ENCODE measurements around the gene ECE1.
A peak's percentile ranks its signal among the peaks of the same experiment; 100 is the strongest.

ECE1 gene

DNA sequence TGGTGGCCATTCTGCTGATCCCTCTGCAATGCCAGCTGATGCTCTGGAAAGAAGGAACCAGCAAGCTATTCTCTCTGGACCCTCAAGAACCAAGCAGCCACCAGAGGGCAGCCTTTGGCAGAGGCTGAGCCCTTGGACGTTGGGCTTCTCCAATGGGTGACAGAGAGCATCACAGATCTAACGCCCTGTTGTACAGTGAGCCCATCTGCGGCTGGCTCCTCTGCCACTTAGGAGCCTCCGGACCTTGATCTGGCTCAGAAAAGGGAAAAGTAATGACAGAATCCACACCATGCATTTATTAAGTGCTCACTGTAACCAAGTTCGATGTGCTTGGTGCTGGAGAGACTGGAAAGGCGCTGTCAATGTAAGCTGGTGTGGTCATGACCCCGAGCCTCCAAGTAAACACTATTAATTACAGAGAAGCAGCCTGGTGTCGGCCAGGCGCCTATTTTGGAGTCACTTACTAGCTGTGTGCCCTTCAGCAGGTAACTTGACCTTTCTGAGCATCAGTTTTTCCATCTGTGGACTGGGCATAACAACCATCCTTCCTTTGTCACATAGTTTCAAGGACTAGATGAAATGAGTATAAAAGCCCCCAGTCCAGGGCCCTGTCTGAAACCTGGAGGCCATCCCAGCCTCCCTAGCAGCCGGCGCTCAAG, 34.9 kb downstream of the ECE1 start:
- DNase-seq (ENCODE audit: low spot score), result peak; percentile 90

DNA sequence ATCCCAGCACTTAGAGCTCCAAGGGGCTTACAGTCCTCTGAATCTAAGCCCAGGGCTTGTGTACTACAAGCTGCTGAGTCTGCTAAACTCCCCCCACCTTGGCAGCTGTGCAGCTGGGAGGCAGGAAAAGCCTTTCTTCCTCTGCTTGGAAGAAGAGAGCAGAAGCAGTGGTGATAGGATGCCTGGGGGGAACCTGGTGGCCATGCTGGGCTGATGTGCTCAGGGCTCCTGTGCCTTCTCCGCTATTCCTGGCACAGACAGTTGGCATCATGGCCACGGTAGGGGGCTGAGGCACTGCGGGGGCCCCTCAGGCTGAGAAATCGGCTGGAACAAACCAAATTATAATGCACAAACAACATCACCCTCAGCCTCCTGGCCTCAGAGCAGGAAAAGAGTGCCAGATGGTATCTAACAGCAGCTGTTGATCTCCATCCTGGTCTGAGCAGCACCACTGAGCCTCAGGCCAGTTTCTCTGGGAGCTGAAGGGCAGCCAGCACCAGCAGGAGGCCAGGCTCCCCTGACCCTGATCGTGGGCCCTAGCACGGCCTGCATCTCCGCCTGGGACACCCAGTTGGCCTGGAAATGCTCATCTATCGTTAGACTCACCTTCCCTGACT, 35.8 kb downstream of the ECE1 start:
- no peak overlapping the region for H3K4me3 ChIP-seq
- H3K27ac ChIP-seq, result peak overlapping the region; percentile 76 to 93
- TF ChIP-seq, protein P1, sequence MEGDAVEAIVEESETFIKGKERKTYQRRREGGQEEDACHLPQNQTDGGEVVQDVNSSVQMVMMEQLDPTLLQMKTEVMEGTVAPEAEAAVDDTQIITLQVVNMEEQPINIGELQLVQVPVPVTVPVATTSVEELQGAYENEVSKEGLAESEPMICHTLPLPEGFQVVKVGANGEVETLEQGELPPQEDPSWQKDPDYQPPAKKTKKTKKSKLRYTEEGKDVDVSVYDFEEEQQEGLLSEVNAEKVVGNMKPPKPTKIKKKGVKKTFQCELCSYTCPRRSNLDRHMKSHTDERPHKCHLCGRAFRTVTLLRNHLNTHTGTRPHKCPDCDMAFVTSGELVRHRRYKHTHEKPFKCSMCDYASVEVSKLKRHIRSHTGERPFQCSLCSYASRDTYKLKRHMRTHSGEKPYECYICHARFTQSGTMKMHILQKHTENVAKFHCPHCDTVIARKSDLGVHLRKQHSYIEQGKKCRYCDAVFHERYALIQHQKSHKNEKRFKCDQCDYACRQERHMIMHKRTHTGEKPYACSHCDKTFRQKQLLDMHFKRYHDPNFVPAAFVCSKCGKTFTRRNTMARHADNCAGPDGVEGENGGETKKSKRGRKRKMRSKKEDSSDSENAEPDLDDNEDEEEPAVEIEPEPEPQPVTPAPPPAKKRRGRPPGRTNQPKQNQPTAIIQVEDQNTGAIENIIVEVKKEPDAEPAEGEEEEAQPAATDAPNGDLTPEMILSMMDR (IDR thresholded peaks at IDR 0.05), result no peak
- DNase-seq (ENCODE audit: low spot score), result peak; percentile 79

More for the DNA sequence above, 34.9 kb downstream of the ECE1 start:
- no peak overlapping the region for H3K4me3 ChIP-seq
- peak overlapping the region; percentile 76 to 93 for H3K27ac ChIP-seq
- TF ChIP-seq, protein P1 (IDR thresholded peaks at IDR 0.05), result peak; percentile 76

DNA sequence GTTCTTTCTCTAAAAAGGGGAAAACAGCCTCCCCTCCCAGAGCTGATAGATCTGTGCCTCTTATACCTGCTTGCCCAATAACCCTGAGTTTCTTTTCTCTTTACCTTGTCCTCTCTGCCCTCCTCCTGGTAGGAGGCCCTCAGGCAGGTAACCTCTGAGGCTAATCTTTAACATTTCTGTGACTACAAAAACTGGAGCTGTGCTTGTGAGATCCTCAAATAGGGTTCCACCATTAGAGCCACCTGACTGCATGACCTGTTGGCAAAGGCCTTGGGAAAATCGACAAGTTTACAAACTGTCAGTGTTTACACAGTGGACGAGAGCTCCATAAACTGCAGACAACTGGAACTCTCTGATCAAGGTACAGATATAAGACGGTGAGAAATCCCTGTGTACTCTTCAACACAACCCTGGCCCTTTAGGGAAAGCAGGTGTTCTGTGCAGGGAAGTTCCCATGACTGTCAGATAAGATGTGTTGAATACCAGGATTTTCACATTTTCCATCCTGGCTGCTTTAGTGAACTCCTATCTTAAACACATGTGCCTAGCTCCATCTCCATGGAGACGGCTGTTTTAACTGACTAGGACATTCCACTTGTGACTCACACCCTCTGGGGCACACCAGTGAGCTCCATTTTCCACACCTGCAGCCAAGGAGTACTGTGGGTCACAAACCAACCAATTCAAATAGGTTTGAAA, 38.3 kb downstream of the ECE1 start:
- peak; percentile 92 for DNase-seq (ENCODE audit: low spot score)
- no peak overlapping the region for H3K4me3 ChIP-seq
- peak overlapping the region; percentile 86 to 93 for H3K27ac ChIP-seq
- TF ChIP-seq, protein P1 (IDR thresholded peaks at IDR 0.05), result no peak

DNA sequence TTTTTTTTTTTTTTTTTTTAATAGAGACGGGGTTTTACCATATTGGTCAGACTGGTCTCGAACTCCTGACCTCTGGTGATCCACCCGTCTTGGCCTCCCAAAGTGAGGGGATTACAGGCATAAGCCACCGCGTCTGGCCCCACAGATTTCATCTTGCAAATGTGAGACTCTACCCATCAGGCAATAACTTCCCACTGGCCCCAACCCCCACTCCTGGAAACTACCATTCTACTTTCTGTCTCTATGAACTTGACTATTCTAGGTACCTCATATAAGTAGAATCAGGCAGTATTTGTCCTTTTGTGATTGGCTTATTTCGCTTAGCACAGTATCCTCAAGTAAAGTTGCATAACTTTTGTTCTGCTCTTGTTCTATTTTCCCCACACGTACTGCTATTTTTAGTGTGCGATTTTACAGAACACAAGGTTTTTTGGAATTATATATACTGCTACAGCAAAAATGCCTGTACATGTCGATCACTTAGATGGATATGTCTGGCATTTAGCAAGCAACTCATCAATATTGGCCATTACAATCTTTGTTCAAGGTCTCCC, 40.2 kb downstream of the ECE1 start:
- no peak for DNase-seq (ENCODE audit: low spot score)
- peak overlapping the region; percentile 15 to 93 for H3K27ac ChIP-seq
- no peak overlapping the region for H3K4me3 ChIP-seq
- TF ChIP-seq, protein P1 (IDR thresholded peaks at IDR 0.05), result no peak

DNA sequence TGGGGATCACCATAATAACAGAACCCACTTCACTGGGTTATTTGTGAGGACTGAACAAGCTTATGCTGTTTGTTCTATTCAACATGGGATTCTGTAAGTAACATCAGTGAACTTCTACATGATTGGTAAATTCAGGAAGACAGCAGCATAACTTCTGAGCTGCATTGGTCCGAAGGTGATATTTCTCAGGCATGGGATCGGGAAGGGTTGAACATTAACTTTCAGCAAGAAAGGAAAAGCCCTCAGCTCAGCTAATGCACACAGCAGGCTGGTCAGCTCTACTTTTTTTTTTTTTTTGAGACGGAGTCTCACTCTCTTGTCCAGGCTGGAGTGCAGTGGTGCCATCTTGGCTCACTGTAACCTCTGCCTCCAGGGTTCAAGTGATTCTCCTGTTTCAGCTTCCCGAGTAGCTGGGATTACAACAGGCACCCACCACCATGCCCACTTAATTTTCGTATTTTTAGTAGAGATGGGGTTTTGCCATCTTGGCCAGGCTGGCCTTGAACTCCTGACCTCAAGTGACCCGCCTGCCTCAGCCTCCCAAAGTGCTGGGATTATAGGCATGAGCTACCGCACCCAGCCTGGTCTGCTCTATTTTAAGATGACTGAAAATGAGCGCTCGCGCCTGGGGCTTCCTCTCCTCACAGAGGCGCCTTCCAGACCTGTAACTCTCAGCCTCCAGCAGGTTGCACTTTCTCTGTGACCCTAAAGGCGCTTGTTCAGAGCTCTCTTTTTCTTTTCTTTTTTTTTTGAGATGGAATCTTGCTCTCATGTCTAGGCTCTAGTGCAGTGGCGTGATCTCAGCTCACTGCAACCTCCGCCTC, 42.2 kb downstream of the ECE1 start:
- H3K27ac ChIP-seq, result no peak overlapping the region
- DNase-seq (ENCODE audit: low spot score), result peak; percentile 66
- TF ChIP-seq, protein P1 (IDR thresholded peaks at IDR 0.05), result no peak
- H3K4me3 ChIP-seq, result no peak overlapping the region

DNA sequence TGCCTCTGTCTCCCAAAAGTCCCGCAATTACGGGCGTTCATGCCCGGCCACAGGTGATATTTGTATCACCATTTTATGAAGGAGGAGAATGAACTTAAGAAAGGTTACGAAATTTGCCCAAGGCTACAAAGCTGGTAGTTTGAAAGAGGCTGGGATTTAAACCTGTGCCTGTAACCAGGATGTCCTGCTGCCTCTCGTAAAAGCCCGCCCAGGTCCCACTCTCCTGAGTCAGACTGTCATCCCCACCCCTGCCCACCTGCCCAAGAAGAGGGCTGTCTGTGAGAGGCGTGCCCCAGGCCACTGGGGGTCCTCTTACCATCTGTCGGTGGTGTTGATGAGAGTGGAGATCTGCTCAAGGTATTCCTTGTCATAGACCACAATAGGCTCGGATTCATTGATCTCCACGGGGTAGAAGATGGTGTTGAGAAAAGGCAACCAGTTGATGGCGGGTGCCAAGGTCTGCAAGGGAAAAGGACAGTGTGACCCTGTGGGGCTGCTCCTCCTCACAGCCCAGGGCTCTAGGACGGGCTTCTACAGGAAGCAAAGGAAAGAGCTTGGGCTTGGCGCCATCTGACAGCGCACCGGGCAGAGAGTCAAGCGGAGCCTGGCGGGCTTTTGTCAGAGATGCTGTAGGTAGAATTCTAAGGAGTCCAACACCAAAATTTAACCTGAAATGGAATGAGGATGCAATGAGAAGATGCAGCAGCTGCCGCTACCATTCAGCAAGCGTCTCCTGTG, 43.2 kb downstream of the ECE1 start:
- no peak overlapping the region for H3K4me3 ChIP-seq

More for the DNA sequence above, 43.2 kb downstream of the ECE1 start:
- TF ChIP-seq, protein P1 (IDR thresholded peaks at IDR 0.05), result no peak
- no peak overlapping the region for H3K27ac ChIP-seq
- no peak for DNase-seq (ENCODE audit: low spot score)
